Measurements from ENCODE around the gene CD28.
"Not testable (repeated sequence)": the region's sequence is repeated elsewhere in the genome, so short reads cannot be mapped to it uniquely, and the experiment has no call there.

Gene CD28

DNA sequence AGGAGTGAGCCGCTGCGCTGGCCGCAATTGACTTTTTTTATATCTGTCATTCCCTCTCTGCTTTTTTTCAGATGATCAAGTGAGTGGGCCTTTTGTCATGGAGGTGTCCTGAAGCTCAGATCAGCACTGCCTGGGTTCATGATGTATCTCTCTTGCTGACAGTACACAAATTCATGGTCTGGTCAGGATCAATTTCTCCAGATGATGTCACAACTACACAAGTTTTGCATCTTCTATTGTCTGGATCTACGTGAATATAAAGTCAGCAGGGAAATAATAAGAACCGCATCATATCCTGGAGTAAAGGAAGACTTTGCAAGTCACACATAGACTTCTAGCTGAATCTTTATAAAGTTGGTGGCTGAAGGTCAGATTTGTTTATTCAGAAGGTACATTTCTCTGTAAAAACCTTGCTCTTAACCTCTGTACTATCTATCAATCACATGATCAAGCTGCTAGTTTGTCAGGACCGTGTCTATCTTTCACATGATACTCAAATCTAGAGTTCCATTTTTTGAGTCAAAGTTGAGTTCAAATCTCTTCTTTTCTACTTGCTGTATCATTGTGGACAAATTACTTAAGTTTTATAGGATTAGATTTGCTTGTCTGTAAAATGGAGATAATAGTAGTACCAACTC, 13.1 kb upstream of the CD28 start:
- TF ChIP-seq SPI1 (IDR thresholded peaks at IDR 0.05; ENCODE audit: borderline replicate concordance, low read depth) (no peak), POLR2AphosphoS5 (IDR thresholded peaks at IDR 0.05; ENCODE audit: low read depth) (no peak), GABPA (IDR thresholded peaks at IDR 0.05; ENCODE audit: low read depth) (no peak)
- TF ChIP-seq, protein P1, sequence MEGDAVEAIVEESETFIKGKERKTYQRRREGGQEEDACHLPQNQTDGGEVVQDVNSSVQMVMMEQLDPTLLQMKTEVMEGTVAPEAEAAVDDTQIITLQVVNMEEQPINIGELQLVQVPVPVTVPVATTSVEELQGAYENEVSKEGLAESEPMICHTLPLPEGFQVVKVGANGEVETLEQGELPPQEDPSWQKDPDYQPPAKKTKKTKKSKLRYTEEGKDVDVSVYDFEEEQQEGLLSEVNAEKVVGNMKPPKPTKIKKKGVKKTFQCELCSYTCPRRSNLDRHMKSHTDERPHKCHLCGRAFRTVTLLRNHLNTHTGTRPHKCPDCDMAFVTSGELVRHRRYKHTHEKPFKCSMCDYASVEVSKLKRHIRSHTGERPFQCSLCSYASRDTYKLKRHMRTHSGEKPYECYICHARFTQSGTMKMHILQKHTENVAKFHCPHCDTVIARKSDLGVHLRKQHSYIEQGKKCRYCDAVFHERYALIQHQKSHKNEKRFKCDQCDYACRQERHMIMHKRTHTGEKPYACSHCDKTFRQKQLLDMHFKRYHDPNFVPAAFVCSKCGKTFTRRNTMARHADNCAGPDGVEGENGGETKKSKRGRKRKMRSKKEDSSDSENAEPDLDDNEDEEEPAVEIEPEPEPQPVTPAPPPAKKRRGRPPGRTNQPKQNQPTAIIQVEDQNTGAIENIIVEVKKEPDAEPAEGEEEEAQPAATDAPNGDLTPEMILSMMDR (IDR thresholded peaks at IDR 0.05; ENCODE audit: insufficient read depth, low read length), result no peak
- TF ChIP-seq, protein P2, sequence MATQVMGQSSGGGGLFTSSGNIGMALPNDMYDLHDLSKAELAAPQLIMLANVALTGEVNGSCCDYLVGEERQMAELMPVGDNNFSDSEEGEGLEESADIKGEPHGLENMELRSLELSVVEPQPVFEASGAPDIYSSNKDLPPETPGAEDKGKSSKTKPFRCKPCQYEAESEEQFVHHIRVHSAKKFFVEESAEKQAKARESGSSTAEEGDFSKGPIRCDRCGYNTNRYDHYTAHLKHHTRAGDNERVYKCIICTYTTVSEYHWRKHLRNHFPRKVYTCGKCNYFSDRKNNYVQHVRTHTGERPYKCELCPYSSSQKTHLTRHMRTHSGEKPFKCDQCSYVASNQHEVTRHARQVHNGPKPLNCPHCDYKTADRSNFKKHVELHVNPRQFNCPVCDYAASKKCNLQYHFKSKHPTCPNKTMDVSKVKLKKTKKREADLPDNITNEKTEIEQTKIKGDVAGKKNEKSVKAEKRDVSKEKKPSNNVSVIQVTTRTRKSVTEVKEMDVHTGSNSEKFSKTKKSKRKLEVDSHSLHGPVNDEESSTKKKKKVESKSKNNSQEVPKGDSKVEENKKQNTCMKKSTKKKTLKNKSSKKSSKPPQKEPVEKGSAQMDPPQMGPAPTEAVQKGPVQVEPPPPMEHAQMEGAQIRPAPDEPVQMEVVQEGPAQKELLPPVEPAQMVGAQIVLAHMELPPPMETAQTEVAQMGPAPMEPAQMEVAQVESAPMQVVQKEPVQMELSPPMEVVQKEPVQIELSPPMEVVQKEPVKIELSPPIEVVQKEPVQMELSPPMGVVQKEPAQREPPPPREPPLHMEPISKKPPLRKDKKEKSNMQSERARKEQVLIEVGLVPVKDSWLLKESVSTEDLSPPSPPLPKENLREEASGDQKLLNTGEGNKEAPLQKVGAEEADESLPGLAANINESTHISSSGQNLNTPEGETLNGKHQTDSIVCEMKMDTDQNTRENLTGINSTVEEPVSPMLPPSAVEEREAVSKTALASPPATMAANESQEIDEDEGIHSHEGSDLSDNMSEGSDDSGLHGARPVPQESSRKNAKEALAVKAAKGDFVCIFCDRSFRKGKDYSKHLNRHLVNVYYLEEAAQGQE (IDR thresholded peaks at IDR 0.05; ENCODE audit: insufficient replicate concordance, low read depth), result no peak
- Histone ChIP-seq H3K4me3 (replicated peaks; ENCODE audit: insufficient read depth, low read length) (no peak overlapping the region), H3K27ac (replicated peaks) (no peak overlapping the region), H3K27me3 (ENCODE audit: insufficient read depth, poor library complexity, severe bottlenecking) (no peaks in the 10 kb centered on the region)
- DNase-seq (ENCODE audit: low read depth in 1 of 2, low spot score in 1 of 2), result no peak

DNA sequence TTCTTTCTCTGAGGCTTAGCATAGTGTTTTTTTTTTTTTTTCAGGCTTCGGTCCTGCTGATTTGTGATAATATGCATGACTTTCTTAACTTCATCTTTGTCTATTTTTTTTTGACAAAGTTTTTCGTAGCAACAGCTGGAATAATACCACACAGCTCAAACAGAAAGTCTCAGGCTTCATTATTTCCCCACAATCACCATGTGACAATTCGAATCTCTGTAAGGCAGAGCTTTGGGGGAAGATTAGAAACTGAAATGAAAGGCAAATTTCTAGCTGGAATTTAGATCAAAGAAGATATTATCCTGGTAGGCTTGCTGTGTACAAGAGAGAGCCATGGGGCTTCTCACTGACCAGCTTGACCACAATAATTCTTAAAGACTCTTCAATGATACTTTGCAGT, 12.2 kb upstream of the CD28 start:
- Histone ChIP-seq H3K27me3 (ENCODE audit: insufficient read depth, poor library complexity, severe bottlenecking) (no peaks in the 10 kb centered on the region), H3K27ac (replicated peaks) (no peak overlapping the region), H3K4me3 (replicated peaks; ENCODE audit: insufficient read depth, low read length) (no peak overlapping the region)
- no peak for DNase-seq (ENCODE audit: low read depth in 1 of 2, low spot score in 1 of 2)
- TF ChIP-seq, protein P2 (IDR thresholded peaks at IDR 0.05; ENCODE audit: insufficient replicate concordance, low read depth), result no peak
- TF ChIP-seq SPI1 (IDR thresholded peaks at IDR 0.05; ENCODE audit: borderline replicate concordance, low read depth) (no peak), GABPA (IDR thresholded peaks at IDR 0.05; ENCODE audit: low read depth) (no peak), POLR2AphosphoS5 (IDR thresholded peaks at IDR 0.05; ENCODE audit: low read depth) (no peak)
- TF ChIP-seq, protein P1 (IDR thresholded peaks at IDR 0.05; ENCODE audit: insufficient read depth, low read length), result no peak

DNA sequence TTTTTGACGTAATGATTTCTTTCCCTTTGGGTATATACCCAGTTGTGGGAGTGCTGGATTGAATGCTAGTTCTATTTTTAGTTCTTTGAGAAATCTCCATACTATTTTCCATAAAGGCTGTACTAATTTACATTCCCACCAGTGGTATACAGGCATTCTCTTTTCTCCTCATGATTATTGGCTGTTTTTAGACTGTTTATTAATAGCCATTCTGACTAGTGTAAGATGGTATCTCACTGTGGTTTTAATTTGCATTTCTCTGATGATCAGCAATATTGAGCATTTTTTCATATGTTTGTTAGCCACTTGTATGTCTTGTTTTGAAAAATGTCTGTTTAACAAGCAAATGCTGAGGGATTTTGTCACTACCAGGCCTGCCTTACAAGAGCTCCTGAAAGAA, 9.2 kb upstream of the CD28 start:
- TF ChIP-seq SPI1 (IDR thresholded peaks at IDR 0.05; ENCODE audit: borderline replicate concordance, low read depth) (no peak), GABPA (IDR thresholded peaks at IDR 0.05; ENCODE audit: low read depth) (no peak), POLR2AphosphoS5 (IDR thresholded peaks at IDR 0.05; ENCODE audit: low read depth) (no peak)
- TF ChIP-seq, protein P2 (IDR thresholded peaks at IDR 0.05; ENCODE audit: insufficient replicate concordance, low read depth), result no peak
- TF ChIP-seq, protein P1 (IDR thresholded peaks at IDR 0.05; ENCODE audit: insufficient read depth, low read length), result no peak
- Histone ChIP-seq H3K27ac (replicated peaks) (no peak overlapping the region), H3K4me3 (replicated peaks; ENCODE audit: insufficient read depth, low read length) (no peak overlapping the region), H3K27me3 (ENCODE audit: insufficient read depth, poor library complexity, severe bottlenecking) (no peaks in the 10 kb centered on the region)
- DNase-seq (ENCODE audit: low read depth in 1 of 2, low spot score in 1 of 2), result no peak

DNA sequence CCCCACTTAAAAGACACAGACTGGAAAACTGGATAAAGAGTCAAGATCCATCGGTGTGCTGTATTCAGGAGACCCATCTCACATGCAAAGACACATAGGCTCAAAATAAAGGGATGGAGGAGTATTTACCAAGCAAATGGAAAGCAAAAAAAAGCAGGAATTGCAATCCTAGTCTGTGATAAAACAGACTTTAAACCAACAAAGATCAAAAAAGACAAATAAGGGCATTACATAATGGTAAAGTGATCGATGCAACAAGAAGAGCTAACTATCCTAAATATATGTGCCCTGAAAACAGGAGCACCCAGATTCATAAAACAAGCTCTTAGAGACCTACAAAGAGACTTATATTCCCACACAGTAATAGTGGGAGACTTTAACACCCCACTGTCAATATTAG, 8.7 kb upstream of the CD28 start:
- DNase-seq (ENCODE audit: low read depth in 1 of 2, low spot score in 1 of 2); H3K27me3 ChIP-seq (ENCODE audit: insufficient read depth, poor library complexity, severe bottlenecking); H3K4me3 ChIP-seq (replicated peaks; ENCODE audit: insufficient read depth, low read length); H3K27ac ChIP-seq (replicated peaks): not testable (repeated sequence)

DNA sequence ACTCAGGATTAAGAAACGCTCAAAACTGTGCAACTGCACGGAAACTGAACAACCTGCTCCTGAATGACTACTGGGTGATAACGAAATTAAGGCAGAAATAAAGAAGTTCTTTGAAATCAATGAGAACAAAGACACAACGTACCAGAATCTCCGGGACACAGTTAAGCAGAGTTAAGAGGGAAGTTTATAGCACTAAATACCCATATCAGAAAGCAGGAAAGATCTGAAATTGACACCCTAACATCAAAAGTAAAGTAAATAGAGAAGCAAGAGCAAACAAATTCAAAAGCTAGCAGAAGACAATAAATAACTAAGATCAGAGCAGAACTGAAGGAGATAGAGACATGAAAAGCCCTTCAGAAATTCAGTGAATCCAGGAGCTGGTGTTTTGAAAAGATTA, 8.0 kb upstream of the CD28 start:
- not testable (repeated sequence) for DNase-seq (ENCODE audit: low read depth in 1 of 2, low spot score in 1 of 2); H3K27ac ChIP-seq (replicated peaks); H3K4me3 ChIP-seq (replicated peaks; ENCODE audit: insufficient read depth, low read length)

More for the DNA sequence above, 8.0 kb upstream of the CD28 start:
- not testable (repeated sequence) for H3K27me3 ChIP-seq (ENCODE audit: insufficient read depth, poor library complexity, severe bottlenecking)
